SU-DHL-6 (cell line): Measurements from ENCODE around the gene KDM4B.

Experiments used
- H2AFZ ChIP-seq: fragments of 200-600 bp; sonication (generic); 2 replicates; pipeline ENCODE4 v1.6.1; 2014; ENCODE audit warnings: low read depth, mild to moderate bottlenecking, moderate library complexity, mixed read lengths, antibody characterized with exemption, low read length; ENCODE audit not compliant: severe bottlenecking
- H3F3A ChIP-seq: fragments of 200-600 bp; shearing (Covaris generic); 2 replicates; pipeline ENCODE4 v1.6.0; 2016; ENCODE audit warnings: antibody characterized with exemption, mild to moderate bottlenecking; ENCODE audit not compliant: insufficient read depth
- H3K27ac ChIP-seq: fragments of 200-600 bp; sonication (generic); 2 replicates; pipeline ENCODE4 v1.5.1; 2016; ENCODE audit warnings: low read depth, mild to moderate bottlenecking, low read length, moderate library complexity, mixed read lengths
- H3K27me3 ChIP-seq: fragments of 200-600 bp; sonication (generic), shearing (Covaris generic); 2 replicates; pipeline ENCODE4 v1.6.0; 2014; ENCODE audit warnings: mild to moderate bottlenecking, low read length
- H3K36me3 ChIP-seq: fragments of 200-600 bp; sonication (generic); 2 replicates; pipeline ENCODE4 v1.6.1; 2014; ENCODE audit warnings: mild to moderate bottlenecking, low read length, mixed read lengths
- H3K4me2 ChIP-seq: fragments of 300-600, 200-600 bp; shearing (Covaris generic), sonication (generic); 2 replicates; pipeline ENCODE4 v1.6.0; 2014; ENCODE audit warnings: low read length, low read depth, mild to moderate bottlenecking; ENCODE audit not compliant: poor library complexity, severe bottlenecking
- H3K4me3 ChIP-seq: fragments of 200-600 bp; sonication (generic); 2 replicates; pipeline ENCODE4 v1.5.1; 2014; ENCODE audit warnings: antibody characterized with exemption, low read length, mild to moderate bottlenecking, mixed read lengths; ENCODE audit not compliant: insufficient read depth, poor library complexity, severe bottlenecking
- H3K79me2 ChIP-seq: fragments of 200-600 bp; sonication (generic); 2 replicates; pipeline ENCODE4 v1.6.1; 2014; ENCODE audit warnings: mild to moderate bottlenecking, low read length, moderate library complexity; ENCODE audit not compliant: insufficient read depth
- H3K9ac ChIP-seq: fragments of 200-600 bp; sonication (generic); 2 replicates; pipeline ENCODE4 v1.7.0; 2014; ENCODE audit warnings: mild to moderate bottlenecking, low read length
- H3K9me2 ChIP-seq: fragments of 200-600 bp; sonication (generic); replicated peaks from 2 replicates; pipeline ENCODE4 v1.6.1; 2014; ENCODE audit warnings: low read length; ENCODE audit not compliant: insufficient read depth
- H3K9me3 ChIP-seq: fragments of 200-600 bp; sonication (generic); 2 replicates; pipeline ENCODE4 v1.6.1; 2014; ENCODE audit warnings: low read length, mixed read lengths; ENCODE audit not compliant: insufficient read depth
- H4K20me1 ChIP-seq: fragments of 200-600 bp; sonication (generic); 2 replicates; pipeline ENCODE4 v1.6.1; 2014; ENCODE audit warnings: low read depth, mild to moderate bottlenecking, antibody characterized with exemption, low read length, moderate library complexity, mixed read lengths
- CTCF ChIP-seq: fragments of 200-600 bp; sonication (generic); IDR thresholded peaks from one replicate; pipeline ENCODE4 v1.5.1; 2017; ENCODE audit warnings: antibody characterized with exemption, mild to moderate bottlenecking, low read length, moderate library complexity; ENCODE audit not compliant: insufficient read depth, poor library complexity, severe bottlenecking
- EZH2phosphoT487 ChIP-seq: fragments of 200-600 bp; sonication (generic), shearing (Covaris generic); conservative IDR thresholded peaks from 2 replicates; pipeline ENCODE4 v1.6.1; 2018; ENCODE audit warnings: mild to moderate bottlenecking, antibody characterized with exemption, low read length, moderate library complexity, mixed read lengths

Gene KDM4B

GRCh38 chr19:5106971-5107370 lies 138.1 kb downstream of the KDM4B start:
- no peak for TF ChIP-seq EZH2phosphoT487
- TF ChIP-seq CTCF: no peak
- no peaks in the 10 kb centered on the region for H3K79me2 ChIP-seq
- no peaks in the 10 kb centered on the region for H3K36me3 ChIP-seq
- no peak overlapping the region for H3K4me3 ChIP-seq
- H3K9me2 ChIP-seq: no peaks in the 10 kb centered on the region
- no peaks in the 10 kb centered on the region for H3K27me3 ChIP-seq
- H3K4me2 ChIP-seq: no peak overlapping the region
- H2AFZ ChIP-seq: no peak overlapping the region
- H4K20me1 ChIP-seq: no peaks in the 10 kb centered on the region
- no peaks in the 10 kb centered on the region for H3F3A ChIP-seq
- no peak overlapping the region for H3K9ac ChIP-seq
- no peak overlapping the region for H3K27ac ChIP-seq
- H3K9me3 ChIP-seq: no peaks in the 10 kb centered on the region

- no peaks in the 10 kb centered on the region for H3K36me3 ChIP-seq
- H3K79me2 ChIP-seq: no peaks in the 10 kb centered on the region
- no peaks in the 10 kb centered on the region for H3K27me3 ChIP-seq
- no peaks in the 10 kb centered on the region for H3K9me3 ChIP-seq
- no peak overlapping the region for H3K4me3 ChIP-seq
- H3F3A ChIP-seq: no peaks in the 10 kb centered on the region
- H3K27ac ChIP-seq: no peak overlapping the region
- H2AFZ ChIP-seq: no peak overlapping the region
- H3K4me2 ChIP-seq: no peak overlapping the region
- no peak overlapping the region for H3K9ac ChIP-seq
- no peak for TF ChIP-seq EZH2phosphoT487
- no peak for TF ChIP-seq CTCF
- H4K20me1 ChIP-seq: no peaks in the 10 kb centered on the region
- H3K9me2 ChIP-seq: no peaks in the 10 kb centered on the region
These were observed 138.7 kb downstream of the KDM4B start for GRCh38 chr19:5107432-5108122.

GRCh38 chr19:5108123-5108596 lies 139.2 kb downstream of the KDM4B start:
- Histone ChIP-seq H4K20me1 (no peaks in the 10 kb centered on the region), H3K4me2 (no peak overlapping the region), H3F3A (no peaks in the 10 kb centered on the region), H3K27ac (no peak overlapping the region), H3K9me3 (no peaks in the 10 kb centered on the region), H2AFZ (no peak overlapping the region), H3K9ac (no peak overlapping the region), H3K4me3 (no peak overlapping the region), H3K9me2 (no peaks in the 10 kb centered on the region), H3K79me2 (no peaks in the 10 kb centered on the region), H3K36me3 (no peaks in the 10 kb centered on the region), H3K27me3 (no peaks in the 10 kb centered on the region)
- TF ChIP-seq EZH2phosphoT487 (no peak), CTCF (no peak)
